ENCODE data around the gene CTPS1. TPM values are rescaled to one million over a fixed set of nuclear protein-coding genes. Genes with fewer than 3 reads are reported as not detected.

The CTPS1 gene
- total RNA-seq, 1 experiment from 2014 or later = 81.5 TPM

DNA sequence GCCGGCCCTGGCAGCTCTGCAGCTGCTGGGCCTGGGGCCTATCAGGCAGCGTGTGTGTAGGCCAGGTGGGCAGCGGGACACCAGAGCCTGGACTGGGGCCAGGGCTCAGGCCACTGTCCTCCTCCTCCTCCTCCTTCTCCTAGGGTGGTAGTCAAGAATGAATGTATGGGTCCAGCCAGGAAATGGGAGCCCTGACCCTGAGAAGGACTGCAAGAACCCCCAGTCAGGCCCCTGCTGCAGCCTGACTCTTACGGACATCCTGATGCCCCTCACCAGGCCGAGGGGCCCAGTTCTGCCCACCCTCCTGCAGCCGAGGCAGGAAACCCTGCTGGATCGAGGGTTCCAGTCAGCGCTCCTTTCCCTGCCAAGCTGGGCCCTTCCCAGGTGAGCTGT lies 38.5 kb downstream of the CTPS1 start:
- in situ Hi-C loops (cut with HindIII; ENCODE audit: low sequenced_read_pairs) = no loop called here
- DNase-seq (ENCODE audit: low spot score) = no peak

DNA sequence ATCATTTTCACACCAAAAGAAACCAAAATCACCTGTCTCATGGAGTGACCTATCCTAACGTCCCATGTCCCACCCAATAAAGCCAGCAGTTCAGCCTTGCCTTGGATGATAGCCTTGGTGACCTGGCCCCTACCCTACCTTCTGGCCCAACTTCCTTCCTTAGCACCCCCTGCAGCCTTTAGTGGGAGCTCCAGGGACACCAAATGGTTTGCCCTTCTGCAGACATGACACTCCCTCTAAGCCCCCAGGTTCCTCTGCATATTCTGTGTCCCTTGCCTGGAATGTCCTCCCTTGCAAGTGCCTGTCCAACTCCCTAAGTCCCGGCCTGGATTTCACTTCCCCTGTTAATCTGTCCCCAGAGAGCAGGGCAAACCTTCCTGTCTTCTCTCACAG lies 39.9 kb downstream of the CTPS1 start:
- in situ Hi-C loops (cut with HindIII; ENCODE audit: low sequenced_read_pairs) = no loop called here
- DNase-seq (ENCODE audit: low spot score) = no peak

DNA sequence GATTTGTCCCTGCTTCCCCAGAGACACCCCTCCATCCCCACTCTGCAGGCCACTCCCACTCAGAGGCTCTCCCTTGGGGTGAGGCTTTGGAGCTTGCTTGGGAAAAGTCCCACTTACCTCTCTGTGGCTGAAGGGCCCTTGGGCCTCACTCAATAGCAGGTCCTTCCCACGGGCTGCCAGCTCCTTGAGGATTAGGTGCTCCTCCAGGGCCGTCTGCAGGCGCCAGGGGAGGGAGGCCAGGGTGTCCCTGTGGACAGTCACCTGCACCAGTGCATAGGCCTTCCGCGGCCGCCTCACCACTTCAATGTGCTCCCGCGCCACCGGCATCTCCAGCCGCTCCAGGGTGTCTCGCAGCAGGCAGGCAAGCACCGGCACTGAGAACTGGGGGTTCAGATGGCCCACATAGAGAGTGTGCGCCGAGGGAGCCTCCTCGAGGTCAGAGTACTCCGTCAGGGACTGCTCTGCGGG lies 40.6 kb downstream of the CTPS1 start:
- in situ Hi-C loops (cut with HindIII; ENCODE audit: low sequenced_read_pairs) = no loop called here
- no peak for DNase-seq (ENCODE audit: low spot score)

DNA sequence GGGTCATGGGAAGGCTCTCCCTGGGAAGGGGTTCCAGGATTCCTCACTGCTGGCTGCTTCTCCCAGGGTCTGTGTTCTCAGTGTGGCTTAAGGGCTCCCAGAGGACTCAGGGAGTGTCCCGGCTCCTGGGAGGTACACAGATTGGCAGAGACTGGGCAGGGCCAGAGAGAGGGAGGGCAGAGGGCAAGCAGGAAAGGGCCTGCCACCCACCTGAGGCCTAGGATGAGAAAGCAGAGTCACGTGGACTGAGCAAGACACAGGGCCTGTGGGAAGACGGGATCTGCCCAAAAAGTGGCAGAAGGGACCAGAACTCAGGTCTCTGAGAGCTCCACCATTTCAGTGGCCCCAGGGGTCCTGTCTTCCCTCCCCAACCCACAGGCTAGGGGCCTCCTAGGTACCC lies 41.2 kb downstream of the CTPS1 start:
- in situ Hi-C loops (cut with HindIII; ENCODE audit: low sequenced_read_pairs) = no loop called here
- DNase-seq (ENCODE audit: low spot score) = no peak

DNA sequence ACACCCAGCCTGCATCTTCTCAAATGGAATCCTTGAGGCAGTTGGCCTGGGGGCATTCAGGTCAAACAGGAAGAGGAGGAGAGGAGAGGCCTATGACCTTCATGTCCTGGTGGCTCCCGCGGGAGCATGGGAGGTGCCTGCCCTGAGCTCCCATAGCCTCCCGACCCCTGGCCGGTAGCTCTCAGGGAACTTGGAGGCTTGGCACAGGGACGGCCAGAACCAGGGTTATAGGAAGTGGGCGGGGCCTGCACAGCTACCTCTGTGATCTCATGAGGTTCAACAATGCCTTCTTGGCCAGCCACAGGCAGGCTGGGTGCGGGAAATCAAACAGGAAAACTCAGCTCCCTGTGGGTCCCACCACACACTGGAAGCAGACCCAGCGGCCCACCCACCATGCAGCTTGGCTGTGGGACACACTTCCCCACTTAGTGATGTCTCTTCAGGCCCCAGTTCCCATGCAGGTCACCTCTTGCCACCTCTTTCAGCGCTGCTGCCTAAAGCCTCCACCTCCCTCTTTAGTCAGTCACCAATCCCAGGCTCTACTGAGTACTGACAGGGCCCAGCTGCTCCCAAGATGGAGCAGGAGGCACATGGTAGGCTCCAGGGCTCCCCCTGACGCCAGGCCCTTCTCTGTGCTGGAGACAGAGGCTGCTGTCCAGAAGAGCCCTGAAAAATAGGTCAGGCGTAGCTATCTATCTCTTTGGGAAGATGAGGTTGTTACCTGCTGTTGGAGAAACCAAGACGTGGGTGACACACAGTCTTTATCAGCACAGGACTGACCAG lies 42.2 kb downstream of the CTPS1 start, which contains the start of gene SLFNL1:
Gene SLFNL1 (minus strand): TSS at position 200 of the 783 bp plus-strand sequence. CDS start 1,065 bp downstream, outside the sequence.
- peak; percentile 35 for DNase-seq (ENCODE audit: low spot score)
- in situ Hi-C loops (cut with HindIII; ENCODE audit: low sequenced_read_pairs) = no loop called here

DNA sequence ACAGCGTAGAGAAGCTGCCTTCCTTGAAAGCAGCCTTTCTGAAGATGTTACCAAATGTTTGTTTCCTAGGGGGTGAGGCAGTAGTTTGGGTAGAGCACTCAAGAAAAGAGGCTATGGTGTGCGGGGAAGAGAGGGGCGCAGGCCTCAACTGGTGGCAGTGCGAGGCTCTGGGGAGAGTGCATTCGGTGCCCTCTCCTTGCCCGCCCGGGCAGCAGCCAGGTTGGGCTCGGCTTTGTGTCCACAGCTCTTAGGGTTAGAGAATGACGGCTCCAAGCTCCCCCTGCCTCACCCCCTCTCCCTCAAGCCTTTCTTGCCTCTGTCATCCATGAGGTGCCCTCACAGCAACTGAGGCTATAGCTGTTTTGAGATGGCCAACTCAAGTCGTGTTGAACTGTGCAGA lies 42.9 kb downstream of the CTPS1 start:
- in situ Hi-C loops (cut with HindIII; ENCODE audit: low sequenced_read_pairs) = no loop called here

DNA sequence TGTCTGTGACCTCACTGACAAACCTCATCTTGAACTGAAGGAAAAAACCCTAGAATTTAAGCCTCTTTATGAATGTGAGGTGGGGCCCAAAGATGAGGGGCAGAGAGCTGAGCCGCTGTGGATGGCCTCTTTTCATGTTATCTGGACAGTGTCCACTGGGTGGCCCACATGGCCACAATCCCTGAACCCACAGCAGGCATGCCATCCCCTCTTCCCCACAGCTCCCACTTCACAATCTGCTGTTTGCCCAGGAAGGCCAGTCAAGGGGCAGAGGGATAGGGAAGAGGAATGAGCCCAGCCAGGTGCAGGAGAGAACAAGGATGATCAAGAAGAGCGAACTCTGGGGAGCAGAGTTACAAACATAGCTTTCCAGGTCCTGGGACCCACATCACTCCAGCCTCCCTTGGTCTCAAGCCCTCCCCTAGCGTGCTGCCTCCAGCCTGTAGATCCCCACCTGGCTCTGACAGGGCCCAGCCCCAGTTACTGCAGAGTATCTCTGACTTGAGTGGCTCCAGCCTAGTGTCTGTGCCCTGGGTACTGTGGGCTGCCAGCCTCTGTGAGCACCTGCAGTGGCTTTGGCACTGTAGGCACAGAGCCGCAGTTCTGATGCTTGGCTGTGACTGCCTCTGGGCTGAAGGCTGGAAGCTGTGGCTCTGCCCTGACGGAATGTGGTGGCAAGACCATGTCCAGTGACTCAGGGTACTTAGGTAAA lies 43.9 kb downstream of the CTPS1 start:
- DNase-seq (ENCODE audit: low spot score) = no peak
- in situ Hi-C loops (cut with HindIII; ENCODE audit: low sequenced_read_pairs) = no loop called here

More for the DNA sequence above, 42.9 kb downstream of the CTPS1 start:
- DNase-seq (ENCODE audit: low spot score) = no peak

DNA sequence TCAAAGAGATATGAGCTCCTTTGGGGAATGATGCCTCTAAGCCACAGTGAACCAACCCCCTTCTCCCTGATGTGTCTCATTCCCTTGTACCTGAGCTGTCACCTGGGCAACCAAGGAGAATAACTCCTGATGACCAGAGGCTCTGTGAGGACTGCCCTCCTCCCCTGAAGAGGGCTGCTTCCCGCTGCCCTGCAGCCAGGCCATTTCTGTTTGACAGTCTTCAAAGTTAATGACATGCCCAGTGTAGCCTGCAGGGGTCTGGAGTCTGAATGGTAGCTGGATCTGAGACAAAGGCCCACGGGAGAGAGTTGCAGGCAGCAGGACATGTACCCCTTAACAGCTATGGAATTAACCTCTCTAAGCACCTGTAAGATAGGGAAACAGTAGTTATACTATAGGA lies 45.5 kb downstream of the CTPS1 start:
- in situ Hi-C loops (cut with HindIII; ENCODE audit: low sequenced_read_pairs) = no loop called here
- DNase-seq (ENCODE audit: low spot score) = no peak

DNA sequence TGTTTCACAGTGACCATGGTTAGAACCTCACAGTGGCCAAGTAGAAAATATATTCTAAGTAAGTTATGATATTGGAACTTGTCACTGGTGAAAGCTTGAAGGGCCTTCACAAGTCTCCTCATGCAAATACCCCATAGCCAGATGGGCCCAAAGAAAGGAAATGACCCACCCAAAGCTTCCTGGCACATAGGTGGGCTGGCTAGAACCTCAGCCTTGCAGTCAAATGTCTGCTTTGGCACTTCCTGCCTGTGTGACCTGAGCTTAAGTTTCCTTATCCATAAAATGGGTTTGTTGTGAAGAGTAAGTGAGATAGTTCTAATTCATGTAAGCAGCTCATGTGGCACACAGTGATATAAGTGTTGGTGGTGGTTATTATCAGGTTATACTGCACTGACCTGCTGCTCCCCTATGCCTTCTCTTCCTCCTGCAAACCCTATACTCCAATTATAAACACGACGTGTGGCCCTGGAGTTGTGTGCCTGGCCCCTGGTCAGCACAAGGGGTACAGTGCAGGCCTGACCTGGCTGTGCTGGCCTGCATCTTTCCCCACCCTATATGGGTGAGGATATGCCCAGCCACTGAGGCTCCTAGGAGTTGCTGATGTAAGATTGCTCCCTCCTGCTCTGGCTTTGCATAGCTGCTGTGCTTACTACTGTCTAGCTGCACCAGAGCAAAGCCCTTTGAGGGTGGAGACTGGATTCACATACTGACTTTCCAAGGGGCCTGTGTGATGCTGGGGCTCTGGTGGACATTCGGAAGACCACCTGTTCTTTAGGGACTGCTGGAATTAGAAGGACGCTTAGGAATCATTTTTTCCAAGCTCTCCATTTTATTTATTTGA lies 46.7 kb downstream of the CTPS1 start:
- DNase-seq (ENCODE audit: low spot score) = no peak
- in situ Hi-C loops (cut with HindIII; ENCODE audit: low sequenced_read_pairs) = no loop called here

DNA sequence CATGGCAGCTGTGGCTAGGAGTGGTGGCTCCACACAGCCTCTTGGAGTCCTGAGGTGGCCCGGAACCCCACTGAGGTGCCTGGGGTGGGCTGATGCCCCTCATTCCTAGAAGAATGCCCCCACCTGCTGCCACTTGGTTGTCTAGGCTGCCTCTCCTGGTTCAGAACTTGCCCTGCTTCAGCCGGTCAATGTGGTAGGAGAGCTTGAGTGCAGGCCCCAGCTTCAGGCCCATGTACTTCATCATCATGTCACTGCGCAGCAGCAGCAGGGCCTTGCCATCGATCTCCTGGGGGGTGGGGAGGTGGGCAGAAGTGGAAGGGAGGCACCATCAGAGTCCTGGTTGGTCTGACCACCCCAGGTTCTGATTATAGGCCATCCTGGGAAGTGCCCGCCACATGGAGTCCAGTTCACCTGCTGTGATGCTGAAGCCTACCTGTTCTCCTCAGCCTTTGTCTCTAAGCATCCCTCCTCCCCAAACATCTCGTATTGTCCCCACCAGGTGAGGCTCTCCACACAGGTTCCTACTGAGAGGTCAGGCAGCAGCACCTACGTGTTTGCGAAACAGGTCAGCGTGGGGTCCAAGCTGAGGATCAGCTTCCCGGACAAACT lies 48.6 kb downstream of the CTPS1 start:
- no peak for DNase-seq (ENCODE audit: low spot score)
- in situ Hi-C loops (cut with HindIII; ENCODE audit: low sequenced_read_pairs) = no loop called here

DNA sequence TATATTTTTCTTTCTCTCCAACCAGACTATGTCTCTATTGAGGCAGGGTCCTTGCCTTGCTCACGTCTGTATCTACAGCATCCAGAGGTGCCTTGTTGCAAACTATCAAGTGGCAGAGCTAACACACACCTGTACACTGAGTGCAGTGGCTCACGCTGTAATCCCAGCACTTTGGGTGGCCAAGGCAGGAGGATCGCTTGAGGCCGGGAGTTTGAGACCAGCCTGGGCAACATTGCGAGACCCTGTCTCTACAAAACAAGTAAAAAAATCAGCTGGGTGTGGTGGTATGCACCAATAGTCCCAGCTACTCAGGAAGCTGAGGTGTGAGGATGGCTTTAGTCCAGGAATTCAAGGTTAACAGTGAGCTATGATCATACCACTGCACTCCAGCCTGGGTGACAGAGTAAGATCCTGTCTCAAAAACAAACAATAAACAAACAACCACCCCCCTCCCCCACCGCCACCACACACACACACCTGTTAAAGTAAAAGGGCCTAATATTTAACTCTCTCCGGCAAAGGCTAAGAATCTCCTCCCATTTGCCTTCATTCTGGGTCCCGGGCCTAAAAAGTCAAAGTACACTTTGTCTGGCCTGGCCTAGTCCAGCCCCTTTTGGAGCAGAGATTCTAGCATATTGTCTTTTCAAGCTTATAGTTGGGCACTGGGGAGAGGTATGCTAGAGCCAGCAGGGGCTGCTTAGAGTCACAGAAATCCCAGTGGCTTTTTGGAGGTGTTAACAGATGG lies 51.5 kb downstream of the CTPS1 start:
- no peak for DNase-seq (ENCODE audit: low spot score)
- in situ Hi-C loops (cut with HindIII; ENCODE audit: low sequenced_read_pairs) = no loop called here

DNA sequence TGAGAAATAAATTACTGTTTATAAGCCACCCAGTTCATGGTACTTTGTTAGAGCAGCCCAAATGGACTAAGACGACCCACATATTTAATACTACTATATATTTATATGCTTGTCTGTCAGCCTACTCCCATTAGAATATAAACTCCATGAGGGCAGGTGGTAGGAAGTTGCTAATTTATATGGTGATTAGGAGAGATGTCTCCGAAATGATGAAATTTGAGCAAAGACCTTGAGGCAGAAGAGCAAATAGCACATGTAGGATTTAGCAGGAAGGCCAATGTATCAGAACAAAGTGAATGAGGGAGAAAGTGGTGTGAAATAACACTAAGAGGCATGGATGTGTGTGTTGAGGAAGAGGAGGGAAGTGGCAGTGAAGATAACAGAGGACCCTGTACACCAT lies 52.7 kb downstream of the CTPS1 start:
- no peak for DNase-seq (ENCODE audit: low spot score)
- in situ Hi-C loops (cut with HindIII; ENCODE audit: low sequenced_read_pairs) = no loop called here

DNA sequence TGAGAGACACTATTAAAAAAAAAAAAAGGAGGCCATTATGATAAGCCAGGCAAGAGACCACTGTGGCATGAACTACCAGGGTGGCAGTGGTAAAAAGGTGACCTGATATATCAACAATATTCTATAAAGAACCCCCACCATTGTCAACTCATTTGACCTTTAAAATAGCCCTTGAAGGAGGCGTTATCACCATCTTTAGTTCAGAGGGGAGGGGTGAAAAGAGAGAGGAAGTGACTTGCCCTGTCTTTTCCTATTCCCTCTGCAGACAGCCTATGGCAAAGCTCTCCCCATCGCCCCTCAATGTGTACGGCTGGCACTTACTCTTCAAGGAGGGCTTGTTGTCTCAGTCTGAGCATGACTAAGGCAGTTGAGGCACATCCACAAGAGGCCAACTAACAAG lies 53.8 kb downstream of the CTPS1 start:
- in situ Hi-C loops (cut with HindIII; ENCODE audit: low sequenced_read_pairs) = no loop called here
- DNase-seq (ENCODE audit: low spot score) = no peak

DNA sequence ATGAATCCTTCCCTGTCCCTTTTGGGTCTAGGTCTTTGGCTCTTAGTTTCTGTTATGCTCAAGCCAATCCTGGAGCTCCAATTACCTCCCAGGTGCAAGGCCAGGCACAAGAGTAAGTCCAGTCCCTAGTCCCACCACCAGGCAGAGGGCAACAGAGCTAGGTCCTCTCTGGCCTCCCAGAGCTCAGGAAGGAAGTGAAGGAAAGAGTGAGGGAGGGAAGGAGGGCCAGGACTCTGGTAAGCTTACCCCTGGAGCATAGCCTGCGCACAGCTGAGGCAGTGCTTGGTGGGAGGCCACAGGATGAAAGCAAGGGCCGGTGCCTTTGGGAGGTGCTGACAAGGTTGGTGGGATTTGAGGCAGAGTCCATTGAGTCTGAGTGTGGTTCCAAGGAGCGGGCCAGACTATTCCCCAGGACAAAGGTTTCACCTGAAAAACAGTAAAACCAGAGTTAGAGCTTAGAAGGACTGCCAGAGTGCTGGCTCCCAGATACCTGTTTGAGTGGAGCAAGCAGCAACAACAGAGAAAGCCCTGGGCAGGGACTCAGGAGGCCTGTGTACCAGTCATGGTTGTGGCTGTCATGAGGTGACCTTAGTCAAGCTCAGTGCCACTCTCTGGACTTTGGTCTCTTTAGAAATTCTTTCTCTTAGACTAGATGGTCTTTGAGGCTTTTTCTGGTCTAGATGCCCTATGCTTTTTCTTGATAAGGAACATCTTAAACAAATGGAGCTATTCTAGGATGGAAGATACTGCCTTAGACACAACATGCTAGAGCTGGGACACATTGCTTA lies 57.8 kb downstream of the CTPS1 start:
- DNase-seq (ENCODE audit: low spot score) = no peak
- in situ Hi-C loops (cut with HindIII; ENCODE audit: low sequenced_read_pairs) = no loop called here

DNA sequence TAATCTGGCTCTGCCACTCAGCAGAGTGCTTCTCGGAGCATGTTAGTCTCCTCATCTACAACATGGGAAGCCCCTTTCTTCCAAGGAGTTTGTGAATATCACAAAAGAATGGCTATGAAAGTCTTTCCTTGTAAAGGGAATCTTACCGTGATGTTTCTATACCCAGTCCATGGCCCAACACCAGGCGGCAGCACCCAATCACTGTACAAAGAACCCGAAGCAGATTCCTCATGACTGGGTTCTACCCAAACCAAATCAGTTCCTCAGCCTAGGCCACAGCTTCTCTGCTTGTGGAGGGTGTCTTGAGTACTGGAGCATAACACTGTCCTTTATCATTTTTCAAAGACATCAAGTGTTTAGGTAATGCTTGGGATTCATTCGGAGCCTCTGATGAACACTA lies 58.6 kb downstream of the CTPS1 start:
- no peak for DNase-seq (ENCODE audit: low spot score)
- in situ Hi-C loops (cut with HindIII; ENCODE audit: low sequenced_read_pairs) = no loop called here

DNA sequence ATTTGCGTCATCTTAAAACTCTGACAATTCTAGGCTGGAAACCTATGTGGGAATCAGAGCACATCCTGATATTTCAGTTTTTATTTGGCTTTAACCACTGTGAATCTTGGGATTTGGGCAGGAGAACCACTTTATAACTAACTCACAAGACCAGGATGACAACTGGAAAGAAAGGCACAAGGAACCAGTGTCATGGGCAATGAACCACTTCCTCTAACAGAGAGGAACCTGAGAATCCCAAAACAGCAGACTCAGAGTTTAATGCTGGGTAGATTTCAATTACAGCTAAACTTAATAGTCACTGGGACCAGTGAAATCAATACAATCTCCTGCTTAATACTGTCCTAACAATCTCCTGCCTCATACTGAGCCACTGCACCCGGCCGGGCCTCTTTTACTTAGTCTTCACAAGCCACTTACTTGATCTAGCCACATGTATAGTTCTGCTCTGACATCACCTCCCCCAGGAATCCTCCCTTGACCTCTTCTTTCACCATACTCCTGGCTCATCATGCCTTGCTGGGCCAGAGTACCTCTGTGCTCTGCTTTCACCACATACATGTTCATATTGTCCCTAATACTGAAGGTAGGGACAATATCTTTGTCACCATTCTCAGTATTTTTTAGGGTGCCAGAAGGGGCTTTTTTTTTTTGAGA lies 62.2 kb downstream of the CTPS1 start:
- in situ Hi-C loops (cut with HindIII; ENCODE audit: low sequenced_read_pairs) = no loop called here
- no peak for DNase-seq (ENCODE audit: low spot score)

DNA sequence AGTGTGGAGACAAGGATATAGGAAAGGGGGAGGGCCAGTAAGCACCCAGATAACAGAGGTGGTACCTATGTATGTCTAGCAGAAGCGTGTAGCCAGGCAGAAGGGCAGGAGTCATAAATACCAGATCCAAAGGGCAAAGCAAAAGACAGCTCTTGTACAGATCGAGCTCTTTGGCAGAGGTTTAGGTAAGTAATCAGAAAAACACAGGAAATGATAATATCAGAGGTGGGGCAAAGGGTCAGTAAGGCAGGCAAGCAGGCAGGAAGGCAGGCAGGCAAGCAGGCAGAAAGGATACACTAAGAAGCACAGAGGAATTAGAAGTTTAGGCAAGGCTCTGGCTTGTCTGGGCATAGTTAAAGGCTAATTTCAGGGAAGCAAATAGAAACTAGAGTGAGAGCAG lies 64.7 kb downstream of the CTPS1 start:
- in situ Hi-C loops (cut with HindIII; ENCODE audit: low sequenced_read_pairs) = no loop called here
- DNase-seq (ENCODE audit: low spot score) = no peak

DNA sequence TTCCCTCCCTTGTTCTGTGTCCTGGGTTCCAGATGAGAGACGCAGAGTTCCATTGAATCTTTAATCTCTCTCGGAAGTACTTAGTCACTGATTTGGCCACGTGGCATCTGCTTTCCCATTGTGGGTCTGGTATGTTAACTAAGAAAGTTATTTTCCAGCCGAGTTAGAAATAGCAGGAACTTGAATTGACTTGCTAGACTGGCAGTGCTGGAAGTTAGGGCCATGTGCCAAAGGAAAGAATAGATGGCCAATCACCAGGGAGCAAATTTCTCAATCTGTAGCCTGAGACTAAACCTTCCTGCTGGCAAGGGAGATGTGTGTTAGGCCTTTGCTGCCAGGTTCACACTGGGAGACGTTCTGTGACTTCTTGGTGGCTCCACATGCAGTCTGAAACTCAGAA lies 66.2 kb downstream of the CTPS1 start:
- in situ Hi-C loops (cut with HindIII; ENCODE audit: low sequenced_read_pairs) = no loop called here
- peak; percentile 91 for DNase-seq (ENCODE audit: low spot score)
